ENCODE data around the gene NBR1. TPM values are rescaled to one million over a fixed set of nuclear protein-coding genes. Genes with fewer than 3 reads are reported as not detected.
"Not testable (repeated sequence)": the region's sequence is repeated elsewhere in the genome, so short reads cannot be mapped to it uniquely, and the experiment has no call there.

Gene NBR1
- total RNA-seq, 1 donor from 2014 or later: 119 TPM

- not testable (repeated sequence) for DNase-seq (ENCODE audit: low spot score)
These were observed 75.4 kb downstream of the NBR1 start for GRCh38 chr17:43246456-43246855.

Other genes starting within 250 kb of the NBR1 start
- gene AARSD1, start 206.8 kb upstream of the NBR1 start, total RNA-seq: 28.2 TPM
- 4.7 TPM for gene PTGES3L, start 191.1 kb upstream of the NBR1 start, total RNA-seq
- gene RUNDC1, start 190.6 kb upstream of the NBR1 start, total RNA-seq: 26.0 TPM
- gene RPL27, start 172.8 kb upstream of the NBR1 start, total RNA-seq: 611 TPM
- gene IFI35, start 164.4 kb upstream of the NBR1 start, total RNA-seq: 27.0 TPM
- 122 TPM for gene VAT1, start 148.8 kb upstream of the NBR1 start, total RNA-seq
- gene RND2, start 146.0 kb upstream of the NBR1 start, total RNA-seq: 2.8 TPM
- 5.8 TPM for gene BRCA1, start 45.9 kb upstream of the NBR1 start, total RNA-seq
- 10.8 TPM for gene TMEM106A, start 40.7 kb downstream of the NBR1 start, total RNA-seq
- gene CCDC200, start 57.4 kb downstream of the NBR1 start, total RNA-seq: not detected
- gene RNU2-1, start 62.8 kb downstream of the NBR1 start, total RNA-seq: 2,768 TPM
- 16.4 TPM for gene ARL4D, start 227.8 kb downstream of the NBR1 start, total RNA-seq